NCI-H1417 (cell line): Measurements from ENCODE around the gene ADTRP.
A peak's percentile ranks its signal among the peaks of the same experiment; 100 is the strongest.
"Not testable (repeated sequence)": the region's sequence is repeated elsewhere in the genome, so short reads cannot be mapped to it uniquely, and the experiment has no call there.

Experiments used
- DNase-seq, 3 experiments: peaks; one replicate each; lab custom pipeline; 2025; lab: John Stamatoyannopoulos, UW

The ADTRP gene

DNA sequence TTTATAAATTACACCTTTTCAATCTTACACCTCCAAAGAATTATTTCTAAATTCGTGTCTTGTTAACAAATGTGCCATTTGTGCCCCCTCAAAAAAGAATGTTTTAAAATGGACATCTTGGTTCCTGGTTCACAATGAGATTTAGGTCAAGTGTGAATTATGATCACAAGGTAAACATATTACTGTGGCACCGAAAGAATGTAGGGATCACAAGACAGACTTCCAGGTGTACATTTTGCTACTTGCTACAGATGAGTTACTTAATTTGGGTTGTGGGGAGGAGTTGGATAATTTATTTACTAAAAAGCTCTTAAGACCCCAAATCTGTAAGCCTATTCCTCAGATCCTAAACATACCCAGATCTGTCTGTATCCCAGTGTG, 25.0 kb upstream of the ADTRP start:
- no peak for DNase-seq

DNA sequence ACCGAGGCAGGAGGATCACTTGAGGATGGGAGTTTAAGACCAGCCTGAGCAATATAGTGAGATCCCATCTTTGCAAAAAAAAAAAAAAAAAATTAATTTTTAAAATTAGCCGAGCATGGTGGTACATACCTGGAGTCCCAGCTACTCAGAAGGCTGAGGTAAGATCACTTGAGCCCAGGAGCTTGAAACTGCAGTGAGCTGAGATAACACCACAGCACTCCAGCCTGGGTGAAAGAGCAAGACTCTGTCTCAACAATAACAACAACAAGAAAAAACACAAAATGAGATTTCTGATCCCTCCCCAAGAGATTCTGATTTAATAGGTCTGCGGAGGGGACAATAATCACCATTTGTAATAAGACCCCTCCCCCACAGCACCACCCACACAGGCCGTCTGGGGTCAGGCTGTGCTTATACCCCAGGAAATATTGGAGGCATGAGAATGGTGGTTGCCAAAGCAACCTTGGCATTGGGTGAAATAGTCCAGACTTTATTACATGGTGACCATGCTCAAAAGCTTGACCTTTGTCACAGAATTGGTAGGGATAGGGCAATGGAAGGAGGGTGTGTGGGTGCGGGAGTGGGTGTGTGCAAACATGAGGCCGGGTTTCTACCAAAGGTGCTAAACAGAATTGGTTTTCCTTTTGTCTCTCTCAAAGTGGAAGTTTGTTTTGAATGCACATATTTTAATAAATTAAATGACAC, 24.4 kb upstream of the ADTRP start:
- no peak for DNase-seq

DNA sequence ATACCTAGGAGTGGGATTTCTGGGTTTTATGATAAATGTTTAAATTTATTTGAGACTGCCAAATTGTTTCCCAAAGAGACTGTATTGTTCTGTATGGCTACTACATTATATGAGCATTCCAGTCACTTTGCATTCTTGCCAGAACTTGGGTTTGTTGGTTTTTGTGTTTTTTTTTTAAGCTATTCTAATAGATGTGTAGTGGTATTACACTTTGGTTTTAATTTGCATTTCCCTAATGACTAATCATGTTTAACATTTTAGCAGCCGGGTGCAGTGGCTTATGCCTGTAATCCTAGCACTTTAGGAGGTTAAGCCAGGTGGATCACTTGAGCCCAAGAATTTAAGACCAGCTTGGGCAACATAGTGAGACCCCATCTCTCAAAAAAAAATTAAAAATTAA, 21.9 kb upstream of the ADTRP start:
- not testable (repeated sequence) for DNase-seq

DNA sequence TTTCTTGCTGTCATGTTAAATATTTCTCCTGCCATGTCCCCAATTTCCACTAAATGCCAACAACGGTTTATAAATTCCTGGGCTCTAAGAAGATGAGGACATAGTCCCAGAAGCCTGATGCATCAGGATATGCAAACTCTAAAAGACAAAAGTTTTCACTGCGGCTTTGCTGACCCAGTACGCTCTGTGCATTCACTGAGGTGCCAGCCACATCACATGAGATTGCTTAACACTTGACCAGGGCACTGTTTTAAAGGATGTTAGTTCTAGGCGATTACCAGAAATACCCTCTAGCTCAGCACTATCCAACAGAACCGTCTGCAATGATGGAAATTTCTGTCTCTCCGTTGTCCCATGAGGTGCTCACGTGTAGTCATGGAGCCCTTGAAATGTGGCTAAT, 19.9 kb upstream of the ADTRP start:
- DNase-seq = no peak

DNA sequence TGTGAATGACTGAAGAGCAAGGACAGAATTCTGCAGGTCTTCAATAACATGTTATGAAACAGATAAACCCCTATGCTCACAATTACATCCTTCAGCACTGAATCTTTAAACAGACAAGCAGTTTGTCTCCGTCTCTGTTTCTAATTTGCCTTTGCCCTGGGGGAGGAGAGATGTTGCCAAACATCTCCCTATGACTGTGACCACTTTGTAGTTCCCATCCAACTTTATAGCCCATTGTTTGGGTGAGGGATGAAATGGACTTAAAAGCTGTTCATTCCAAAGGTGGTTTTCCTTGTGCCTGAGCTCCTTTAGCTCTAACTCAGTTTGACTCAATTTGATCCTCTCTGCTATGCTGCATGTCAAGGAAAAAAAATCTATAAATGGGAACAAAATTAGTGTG, 19.5 kb upstream of the ADTRP start:
- no peak for DNase-seq

DNA sequence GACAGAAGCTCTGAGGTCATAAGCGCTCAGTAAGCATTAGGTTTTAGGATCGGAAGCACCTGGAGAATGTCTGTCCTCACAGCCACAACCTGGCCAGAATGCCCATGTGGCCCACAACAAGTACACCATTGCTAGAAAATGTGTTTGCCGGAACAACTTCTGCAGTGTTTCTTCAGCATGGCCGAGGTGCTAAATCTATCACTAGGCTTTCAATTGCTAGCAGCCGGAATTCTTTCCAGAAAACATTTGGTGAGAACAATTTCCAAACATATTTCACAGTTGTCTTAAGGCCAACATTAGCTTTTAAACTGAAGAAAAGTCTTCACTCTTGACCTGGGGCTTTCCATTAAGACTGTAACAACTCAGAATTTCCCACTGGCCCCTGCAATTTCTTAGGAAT, 18.2 kb upstream of the ADTRP start:
- no peak for DNase-seq

DNA sequence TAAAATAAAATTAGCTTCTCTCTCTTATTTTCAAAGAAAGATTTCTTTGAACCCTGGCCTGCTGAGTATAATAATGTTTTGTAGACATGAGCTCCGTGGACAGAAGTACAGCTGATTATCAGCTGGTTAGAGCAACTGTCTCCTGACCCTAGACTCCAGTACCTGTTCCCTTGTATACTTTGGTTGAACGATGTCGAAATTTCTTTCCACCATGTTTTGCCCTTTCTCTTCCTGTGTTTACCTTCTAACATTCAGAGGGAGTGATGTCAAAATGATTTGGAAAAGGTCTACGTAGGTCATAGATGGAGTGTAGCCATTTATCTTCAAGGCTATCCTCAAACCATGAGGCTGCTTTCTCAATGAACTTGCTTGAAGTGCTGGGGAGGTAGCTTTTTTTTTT, 16.8 kb upstream of the ADTRP start:
- DNase-seq = no peak

DNA sequence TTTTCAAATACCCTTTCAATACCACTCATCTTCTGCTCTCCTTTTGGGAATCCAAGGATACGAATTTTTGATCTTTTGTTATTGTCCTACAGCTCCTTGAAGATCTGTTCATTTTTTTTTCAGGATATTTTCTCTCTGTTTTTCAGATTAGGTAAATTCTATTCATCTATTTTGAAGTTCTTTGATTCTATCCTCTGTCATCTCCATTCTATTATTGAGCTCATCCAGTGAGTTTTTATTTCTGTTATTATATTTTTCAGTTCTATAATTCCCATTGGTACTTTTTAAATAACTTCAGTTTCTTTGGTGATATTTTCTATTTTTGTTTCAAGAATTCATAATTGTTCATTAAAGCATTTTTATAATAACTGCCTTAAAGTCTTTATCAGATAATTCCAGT, 14.7 kb upstream of the ADTRP start:
- DNase-seq = no peak

DNA sequence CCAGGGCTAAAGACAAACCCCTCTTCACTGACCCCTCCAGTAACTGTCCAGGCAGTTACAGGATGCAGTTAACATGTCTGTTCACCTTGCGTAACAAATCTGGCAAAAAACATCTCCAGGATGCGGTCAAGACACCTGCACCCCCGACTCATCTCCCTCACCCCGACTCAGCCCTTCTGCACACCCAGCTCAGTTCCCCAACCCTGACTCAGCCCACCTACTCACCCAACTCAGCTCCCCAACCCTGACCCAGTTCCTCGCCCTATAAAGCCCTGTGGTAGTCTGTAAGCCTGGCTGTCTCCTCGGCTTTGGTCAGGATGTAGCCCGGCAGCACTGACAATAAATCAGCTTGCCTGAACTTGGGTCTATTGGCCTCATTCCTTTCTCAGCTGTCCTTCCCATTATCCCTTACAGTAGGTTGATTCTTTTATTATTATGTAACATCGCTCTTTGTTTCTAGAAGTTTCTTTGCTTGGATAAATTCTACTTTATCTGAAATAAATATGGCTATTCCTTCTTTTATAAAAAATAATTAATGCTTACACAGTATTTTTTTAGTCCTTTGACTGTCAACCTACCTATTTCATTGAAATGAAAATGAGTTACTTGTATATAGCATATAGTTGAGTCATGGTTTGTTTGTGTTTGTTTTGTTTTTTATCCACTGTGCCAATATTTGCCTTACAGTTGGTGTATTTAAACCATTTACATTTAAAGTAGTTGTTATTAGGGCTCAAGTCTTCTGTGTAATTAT, 12.9 kb upstream of the ADTRP start:
- peak in 1 of 3 experiments; percentile 7 for DNase-seq

DNA sequence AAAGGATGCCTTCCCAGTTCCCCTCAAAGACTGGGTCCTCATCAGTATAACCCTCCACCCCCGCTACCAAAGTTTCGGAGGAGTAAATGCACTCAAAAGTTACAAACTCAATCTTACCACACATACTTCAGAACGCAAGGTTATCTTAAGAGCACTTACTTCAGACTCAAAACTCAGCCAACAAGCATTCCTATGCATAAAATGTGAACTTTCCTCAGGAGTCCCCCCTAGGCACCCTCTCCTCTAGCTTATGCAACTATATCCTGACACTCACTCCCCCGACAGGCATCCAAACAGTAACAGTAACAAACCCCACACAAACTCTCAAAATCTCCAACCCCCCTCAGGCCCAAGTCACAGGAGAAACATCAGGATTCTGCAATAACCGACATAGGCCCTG, 11.1 kb upstream of the ADTRP start:
- no peak for DNase-seq

DNA sequence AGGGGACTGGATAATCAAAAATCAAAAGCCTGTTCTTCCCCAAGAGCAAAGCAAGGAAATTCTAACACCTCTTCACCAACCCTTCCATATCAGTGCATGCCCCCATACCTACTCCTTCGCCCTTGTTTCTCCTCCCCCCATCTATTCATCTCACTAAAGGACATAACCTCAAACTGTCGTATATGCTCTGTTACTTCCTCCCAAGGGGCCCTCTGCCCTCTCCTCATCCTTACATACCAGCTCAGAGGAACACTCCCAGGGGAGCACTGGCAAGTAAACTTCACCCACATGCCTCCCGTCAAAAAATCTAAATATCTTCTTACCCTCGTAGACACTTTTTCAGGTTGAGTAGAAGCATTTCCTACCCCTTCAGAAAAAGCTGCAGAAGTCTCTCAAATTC, 9.4 kb upstream of the ADTRP start:
- DNase-seq = no peak

DNA sequence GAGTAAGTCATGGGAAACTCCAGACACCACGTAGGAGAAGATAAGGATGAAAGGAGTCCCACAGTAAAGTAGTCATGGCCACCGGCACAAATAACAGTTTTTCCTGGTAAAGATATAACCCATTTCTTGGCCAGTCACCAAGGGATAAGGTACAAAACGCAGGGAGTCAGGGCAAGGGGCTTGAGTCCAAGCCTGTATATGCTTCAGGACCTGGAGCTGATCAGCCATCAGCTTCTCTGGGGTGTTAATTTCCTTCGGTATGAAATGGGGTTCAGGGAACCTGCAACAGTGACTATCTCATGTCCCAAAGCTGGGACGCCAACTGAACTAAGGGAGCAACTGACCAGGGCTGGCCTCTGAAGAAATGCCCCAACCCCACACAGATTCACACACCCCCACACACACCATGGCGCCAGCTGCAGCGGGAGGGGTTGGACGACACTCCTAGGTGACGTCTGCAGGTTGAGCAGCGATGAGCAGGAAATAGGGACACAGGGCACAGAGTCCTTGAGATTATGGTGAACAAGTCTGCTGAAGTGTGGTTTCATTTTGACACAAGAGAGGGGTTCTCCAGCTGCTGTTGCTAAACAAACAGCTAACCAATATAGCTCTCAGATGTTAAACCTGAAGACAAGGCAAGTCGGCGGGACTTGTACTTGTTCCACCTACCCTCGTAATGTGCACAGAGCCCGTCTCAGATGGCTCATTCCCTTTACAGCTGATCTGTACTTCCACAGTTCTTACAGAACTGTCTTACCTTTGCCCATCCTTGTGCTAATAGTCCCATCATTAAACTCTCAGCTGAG, 7.4 kb upstream of the ADTRP start:
- DNase-seq = peak in 2 of 3 experiments; percentile 42 to 60

DNA sequence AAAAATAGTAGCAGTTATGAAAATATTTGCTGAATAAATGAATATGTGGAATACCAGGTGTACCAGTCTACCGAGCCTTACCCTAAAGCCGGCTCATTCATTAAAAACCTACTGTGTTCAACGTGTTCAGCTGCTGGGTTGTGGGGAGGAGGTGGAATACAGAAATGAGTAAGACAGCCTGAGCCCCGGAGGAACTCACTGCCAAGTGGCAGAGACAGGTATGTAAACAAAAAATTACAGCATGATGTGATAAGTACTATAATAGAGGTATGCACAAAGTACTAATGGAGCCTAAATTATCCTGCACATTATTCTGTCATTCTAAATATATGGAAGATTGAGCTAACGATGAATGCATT, 6.8 kb upstream of the ADTRP start:
- peak; percentile 3 to 86 (median 52) for DNase-seq

DNA sequence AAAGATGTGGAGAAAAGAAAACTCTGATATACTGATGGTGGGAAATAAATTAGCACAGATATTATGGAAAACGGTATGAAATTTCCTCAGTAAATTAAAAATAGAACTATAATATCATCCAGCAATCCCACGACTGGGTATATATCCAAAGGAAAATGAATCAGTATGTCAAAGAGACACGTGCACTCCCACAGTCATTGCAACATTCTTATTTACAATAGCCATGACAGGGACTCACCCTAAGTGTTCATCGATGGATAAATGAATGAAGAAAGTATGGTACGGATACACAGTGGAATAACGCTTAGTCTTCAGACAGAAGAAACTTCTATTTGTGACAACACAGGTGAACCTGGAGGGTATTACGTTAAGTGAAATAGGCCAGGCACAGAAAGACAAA, 5.7 kb upstream of the ADTRP start:
- DNase-seq = no peak

DNA sequence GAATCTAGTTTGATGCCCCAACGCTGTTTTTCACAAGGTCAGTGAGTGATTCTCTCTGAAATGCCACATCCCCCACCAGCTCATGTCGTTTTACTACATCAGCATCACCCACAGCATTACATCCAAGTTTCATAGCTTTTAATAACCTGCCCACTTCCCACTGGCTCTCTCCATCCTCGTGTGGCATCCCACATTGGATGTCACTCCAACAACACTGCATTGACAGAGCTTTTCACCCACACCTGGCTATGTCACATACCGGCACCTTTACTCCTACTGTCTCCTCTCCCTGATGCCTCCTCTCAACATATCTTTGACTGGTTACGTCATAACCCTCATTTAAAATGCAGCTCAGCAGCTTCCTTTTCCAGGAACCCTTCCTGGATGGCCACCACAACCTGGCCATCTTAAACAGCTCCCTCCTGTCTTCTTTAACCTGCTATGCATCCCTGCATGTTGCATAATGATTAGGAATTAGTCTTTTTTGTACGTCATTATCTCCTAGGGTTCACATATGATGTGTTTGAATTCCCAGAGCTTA, 5.0 kb upstream of the ADTRP start:
- DNase-seq = no peak

DNA sequence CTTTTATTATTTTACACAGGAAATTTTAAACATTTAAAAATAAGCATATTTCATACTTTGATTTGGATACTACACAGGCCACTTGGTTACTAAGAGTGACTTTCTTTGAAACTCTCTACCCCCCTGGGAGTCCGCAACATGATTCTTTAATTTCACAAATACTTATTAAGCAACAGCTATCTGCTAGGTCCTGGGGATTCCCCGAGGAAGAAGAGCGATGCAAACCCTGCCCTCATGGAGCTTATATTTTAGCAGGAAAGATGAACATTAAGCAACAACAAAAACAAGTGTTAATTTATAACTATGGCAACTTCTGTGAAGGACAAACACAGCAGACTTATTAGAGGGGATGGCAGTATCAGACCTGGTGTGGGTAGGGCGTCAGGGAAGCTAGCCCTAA, 3.9 kb upstream of the ADTRP start:
- DNase-seq = no peak

DNA sequence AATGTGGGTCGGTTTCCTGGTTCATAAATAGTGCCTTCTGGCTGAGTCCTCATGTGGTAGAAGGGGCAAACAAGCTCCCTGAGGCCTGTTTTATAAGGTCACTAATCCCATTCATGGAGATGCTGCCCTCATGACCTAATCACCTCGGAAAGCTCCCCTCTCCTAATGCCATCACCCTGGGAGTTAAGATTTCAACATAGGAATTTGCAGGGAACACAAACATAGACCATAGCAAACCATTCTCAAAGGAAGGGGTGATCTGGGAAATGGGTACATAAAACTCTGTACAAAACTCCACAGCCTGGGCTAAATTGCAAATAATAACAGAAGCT, 1.5 kb upstream of the ADTRP start:
- no peak for DNase-seq

DNA sequence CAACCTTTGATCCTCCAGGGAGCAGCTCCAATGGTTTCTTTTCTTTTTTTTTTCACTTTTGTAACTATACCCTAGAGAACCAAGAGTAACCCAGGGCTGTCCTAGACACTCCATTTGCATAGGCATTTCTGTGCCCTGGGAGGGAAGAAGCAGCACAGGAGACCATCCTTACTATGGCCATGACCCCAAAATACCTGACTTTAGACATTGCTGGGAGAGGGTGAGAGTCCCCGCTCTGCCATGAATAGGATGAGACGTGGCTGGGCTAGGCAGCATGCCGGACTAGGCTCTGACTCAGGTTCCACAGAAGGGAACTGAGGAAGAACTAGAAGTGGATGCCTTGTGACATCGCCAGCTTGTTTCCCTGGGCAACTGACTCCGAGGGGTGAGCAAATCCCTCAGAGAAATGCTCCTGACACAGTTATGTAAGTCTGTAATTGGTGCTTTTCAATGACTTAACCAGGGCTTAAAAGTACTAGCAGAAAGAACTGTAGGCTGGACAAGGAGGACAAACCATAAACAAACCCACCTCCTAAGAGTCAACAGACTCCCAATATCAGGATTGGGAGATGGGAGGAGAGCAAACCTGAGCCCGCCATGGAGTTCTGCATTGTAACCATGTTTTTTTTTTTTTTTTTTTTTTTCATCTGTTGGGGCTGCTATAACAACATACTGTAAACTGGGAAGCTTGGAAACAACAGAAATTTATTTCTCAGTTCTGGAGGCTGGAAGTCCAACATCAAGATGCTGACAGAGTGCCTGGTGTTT, 910 bp upstream of the ADTRP start:
- DNase-seq = no peak

DNA sequence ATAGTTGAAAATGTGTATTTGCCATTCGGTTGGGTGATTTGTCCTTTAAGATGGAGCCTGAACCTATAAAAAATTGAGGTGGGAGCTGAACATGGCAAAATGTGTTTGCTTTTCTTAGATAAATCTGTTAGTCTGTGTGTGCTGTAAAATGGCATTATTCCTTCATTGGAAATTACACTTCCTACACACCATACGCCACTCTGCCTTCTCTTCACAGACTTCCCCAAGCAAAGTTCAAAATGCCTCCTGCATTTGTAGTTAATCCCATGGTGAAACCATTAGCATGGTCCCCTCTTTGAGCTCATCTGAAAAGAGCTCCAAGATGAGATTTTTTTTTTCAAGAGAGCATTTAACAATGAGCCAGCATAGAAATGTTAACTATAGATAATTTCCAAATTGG, 567 bp downstream of the ADTRP start:
- DNase-seq = no peak

DNA sequence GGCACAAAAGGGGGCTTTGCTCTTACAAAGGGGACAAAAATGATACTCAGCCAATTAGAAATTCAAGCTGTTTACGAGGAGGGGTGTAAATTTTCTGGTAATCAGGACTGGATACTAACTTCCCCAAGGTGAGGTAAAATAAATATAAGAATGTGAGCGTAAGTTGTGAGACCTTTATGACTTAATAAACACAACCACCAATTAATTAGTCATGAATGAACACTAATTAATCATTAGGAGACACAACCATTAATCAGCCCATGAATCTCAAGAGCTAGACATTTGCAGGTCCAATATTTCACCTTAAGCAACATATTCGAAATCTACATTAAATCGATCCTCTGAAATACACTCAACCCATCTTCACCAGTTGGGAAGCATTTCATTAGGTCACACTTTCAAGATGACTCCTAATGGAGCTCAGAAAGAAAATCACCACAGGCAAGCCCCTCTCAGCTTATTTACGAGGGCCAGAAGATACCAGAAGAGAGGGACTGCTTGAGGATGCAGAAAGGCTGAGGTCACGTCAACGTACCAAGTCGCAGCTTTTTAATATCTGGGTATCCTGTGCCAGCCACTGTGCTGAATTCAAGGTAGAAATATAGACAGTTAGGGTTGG, 2.7 kb downstream of the ADTRP start:
- no peak for DNase-seq

DNA sequence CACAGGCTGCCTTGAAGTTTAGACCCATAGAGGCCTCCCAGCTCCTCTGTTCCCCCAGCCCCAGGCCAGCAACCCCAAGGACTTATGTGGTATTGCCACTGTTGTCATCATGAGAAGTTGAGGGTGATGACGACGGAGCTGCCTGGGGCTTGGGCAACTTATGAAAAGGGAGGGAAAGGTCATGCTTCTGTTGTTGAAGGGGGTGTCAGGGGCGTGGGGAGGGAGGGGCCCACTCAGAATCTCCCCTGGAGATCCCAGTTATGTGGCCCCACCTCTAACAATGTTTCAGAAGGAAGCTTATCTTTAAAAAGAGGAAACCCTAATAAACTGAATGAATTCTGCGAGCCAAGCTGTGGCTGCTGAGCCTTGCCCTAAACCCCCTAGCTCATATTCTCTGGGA, 4.2 kb downstream of the ADTRP start:
- DNase-seq = no peak

DNA sequence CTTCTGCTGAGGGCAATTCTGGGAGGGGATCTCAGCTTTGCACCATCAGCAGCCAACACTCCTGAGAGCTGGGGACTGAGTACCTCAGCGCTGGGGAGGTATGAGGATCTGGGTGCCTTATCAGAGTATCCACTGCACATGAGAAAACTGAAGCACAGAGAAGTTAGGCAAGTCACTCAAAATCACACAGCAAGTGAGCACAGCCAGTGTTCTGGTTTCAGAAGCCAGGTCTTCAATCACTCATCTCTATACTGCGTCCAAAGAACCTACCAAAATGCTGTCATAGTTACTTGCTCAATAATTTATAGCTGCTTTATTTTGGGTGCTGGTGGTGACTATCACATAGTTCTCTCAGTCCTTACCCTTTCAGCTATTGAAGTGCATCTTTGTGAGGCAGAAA, 5.0 kb downstream of the ADTRP start:
- no peak for DNase-seq
